ENCODE measurements around the gene KLHDC8A.
"Not testable (repeated sequence)": the region's sequence is repeated elsewhere in the genome, so short reads cannot be mapped to it uniquely, and the experiment has no call there.

Gene KLHDC8A

GRCh38 chr1:205370780-205371179, 14.1 kb upstream of the KLHDC8A start:
- DNase-seq = no peak

DNA sequence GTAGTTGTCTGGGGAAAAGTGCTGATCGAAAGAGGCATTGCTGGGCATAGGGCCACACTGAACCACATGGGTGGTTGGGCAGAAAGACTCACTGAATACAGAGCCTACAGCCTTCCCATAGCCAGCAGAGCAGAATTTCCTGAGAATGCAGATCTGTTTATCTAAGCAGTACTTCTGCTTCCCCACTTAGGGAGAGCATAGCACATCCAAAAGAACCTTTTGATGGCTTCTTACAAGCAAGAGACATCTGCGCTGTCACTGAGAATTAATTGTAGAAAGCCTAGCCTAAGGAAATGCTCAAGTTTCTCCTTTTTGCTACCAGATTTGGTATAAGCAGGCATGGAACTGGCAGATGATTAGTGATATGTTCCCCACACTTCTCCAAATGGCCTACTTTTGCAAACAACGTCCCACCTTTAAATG, 13.0 kb upstream of the KLHDC8A start:
- no peak for DNase-seq

DNA sequence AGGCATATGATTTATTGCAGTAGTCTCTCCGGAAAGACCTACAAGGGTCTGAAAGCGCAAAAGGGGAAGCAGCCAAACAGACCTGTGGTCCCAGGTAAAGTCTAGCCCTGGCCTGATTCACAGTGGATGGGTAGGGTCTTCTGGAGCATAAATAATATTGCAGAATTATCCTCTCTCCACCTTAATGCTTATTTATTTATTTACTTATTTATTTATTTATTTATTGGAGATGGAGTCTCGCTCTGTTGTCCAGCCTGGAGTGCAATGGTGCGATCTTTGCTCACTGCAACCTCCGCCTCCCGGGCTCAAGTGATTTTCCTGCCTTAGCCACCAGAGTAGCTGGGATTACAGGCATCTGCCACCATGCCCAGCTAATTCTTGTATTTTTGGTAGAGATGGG, 11.8 kb upstream of the KLHDC8A start:
- no peak for DNase-seq

GRCh38 chr1:205365945-205366463, 9.3 kb upstream of the KLHDC8A start:
- DNase-seq = no peak

DNA sequence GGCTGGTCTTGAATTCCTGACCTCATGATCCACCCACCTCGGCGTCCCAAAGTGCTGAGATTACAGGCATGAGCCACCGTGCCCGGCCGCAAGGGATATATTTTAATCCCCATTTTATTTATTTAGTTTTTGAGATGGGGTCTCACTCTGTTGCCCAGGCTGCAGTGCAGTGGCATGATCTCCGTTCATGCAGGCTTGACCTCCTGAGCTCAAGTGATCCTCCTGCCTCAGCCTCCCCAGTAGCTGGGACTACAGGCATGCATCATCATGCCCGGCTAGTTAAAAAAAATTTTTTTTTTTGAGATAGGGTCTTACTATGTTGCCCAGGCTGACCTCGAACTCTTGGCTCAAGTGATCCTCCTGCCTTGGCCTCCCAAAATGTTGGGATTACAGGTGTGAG, 8.4 kb upstream of the KLHDC8A start:
- DNase-seq = not testable (repeated sequence)

GRCh38 chr1:205360891-205361290, 4.2 kb upstream of the KLHDC8A start:
- DNase-seq = no peak

DNA sequence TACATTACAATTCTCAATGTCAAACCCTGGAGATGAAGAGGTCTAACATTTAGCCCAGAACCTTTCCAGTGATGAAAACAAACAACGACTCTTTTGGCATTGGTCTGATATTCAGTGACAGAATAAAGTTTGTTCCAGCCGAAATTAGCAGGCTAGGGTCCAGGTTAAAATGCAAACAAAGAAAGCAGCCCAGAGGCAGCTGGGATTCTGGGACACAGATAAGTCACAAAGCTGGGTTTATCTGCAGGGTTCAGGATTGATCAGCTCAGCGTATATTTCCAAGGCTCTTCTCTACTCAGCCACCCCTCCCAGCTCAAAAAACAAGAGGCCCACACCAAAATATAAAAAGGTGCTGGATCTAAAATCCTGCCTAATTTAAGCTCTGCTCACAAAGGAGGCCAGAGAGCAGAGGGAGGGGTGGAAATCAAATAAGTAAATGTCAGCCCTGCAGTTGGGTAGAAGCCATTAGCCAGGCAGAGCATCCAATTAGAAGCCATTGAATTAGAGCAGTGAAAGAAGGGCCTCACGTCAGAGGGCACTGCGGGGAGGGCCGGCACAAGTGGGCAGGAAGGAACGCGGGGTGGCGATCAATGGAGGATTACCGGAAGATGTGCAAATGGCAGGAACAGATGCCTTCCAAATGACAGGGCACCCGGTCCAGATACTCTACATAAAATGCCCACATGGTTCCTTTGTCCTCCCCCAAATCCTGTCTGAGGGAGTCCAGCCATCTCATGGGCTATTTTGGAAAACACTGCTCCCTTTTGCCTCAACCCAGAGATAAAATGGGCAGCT, 3.2 kb upstream of the KLHDC8A start:
- no peak for DNase-seq

DNA sequence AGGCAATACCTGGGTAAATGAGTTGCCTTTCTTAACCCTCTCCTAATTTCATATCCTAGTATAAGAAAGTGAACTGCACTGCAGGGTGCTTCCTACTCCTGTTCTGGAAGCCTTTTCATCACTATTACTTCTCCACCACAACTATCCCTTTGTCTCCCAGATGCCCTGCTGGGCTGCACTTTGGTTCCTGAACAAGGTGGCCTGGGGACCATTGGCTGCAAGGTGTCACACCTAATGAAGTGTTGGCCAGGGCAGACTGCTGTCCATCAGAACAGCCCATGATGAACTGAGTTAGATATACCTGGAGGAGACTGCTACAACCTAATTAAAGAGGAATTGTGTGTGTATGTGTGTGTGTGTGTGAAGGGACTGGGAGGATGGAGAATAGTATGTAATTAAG, 1.9 kb upstream of the KLHDC8A start:
- no peak for DNase-seq

DNA sequence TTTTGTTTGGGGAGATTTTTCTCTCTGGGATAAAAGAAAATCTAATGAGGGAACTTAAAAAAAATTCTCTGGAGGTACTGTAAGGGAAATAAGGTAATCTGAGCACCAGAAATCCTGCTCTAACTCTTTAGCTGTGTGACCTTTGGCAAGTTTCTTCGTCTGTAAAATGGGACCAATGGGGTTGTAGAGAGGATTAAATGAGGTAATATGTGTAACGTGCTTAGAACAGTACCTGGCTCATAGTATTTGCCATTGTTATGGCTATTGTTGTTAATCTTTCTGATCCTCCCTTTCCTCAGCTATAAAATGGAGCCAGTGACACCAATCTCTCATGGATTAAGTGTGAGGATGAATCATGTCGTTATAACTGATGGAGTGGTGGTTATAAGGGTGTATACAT, 845 bp upstream of the KLHDC8A start:
- DNase-seq = no peak

DNA sequence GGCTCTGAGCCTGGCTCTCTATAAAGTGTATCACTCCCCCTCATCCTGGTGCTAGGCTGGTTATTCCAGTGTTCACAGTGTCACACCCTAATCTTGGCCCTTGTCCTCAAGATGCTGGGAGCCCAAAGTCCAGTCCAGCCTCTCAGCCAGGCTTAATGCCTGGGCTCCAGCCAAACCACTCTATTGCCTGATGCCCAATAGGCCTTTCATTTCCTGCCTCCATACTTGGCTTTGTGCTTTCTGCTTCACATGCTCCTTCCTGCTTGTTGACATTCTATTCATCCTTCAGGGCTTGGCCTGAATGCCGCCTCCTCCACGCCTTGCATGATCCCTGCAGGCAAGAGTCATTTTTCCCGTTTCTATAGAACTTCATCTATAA, 1.7 kb downstream of the KLHDC8A start:
- DNase-seq = no peak

- peak; percentile 37 for DNase-seq
Observed at GRCh38 chr1:205354259-205355074, 2.3 kb downstream of the KLHDC8A start.

DNA sequence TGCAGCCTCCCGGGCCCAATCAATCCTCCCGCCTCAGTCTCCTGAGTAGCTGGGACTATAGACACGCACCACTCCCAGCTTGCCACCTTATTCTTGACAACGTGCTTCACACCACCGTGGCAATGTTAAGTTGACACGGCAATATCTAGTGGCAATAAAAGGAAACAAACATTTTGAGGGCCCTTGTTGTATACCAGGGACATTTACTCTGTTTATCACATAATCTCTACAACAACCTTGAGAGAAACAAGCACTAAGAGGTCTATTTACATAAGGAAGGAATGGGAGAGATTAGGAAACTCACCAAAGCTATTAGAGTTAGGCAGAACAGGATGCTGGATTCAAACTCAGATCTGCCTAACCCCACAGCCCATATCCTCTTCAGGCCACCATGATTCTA, 3.1 kb downstream of the KLHDC8A start:
- no peak for DNase-seq

- no peak for DNase-seq
Observed at GRCh38 chr1:205353191-205353590, 3.5 kb downstream of the KLHDC8A start.

GRCh38 chr1:205351984-205352713, 4.6 kb downstream of the KLHDC8A start:
- DNase-seq = no peak

GRCh38 chr1:205350691-205351141, 6.0 kb downstream of the KLHDC8A start:
- DNase-seq = no peak

GRCh38 chr1:205350124-205350523, 6.6 kb downstream of the KLHDC8A start:
- DNase-seq = no peak

GRCh38 chr1:205348554-205349487, 7.9 kb downstream of the KLHDC8A start:
- DNase-seq = no peak

- DNase-seq = no peak
Observed at GRCh38 chr1:205346956-205347574, 9.7 kb downstream of the KLHDC8A start.

- DNase-seq = no peak
Observed at GRCh38 chr1:205345761-205346160, 11.0 kb downstream of the KLHDC8A start.

- peak; percentile 25 for DNase-seq
Observed at GRCh38 chr1:205344066-205344928, 12.4 kb downstream of the KLHDC8A start.
